Stimulated activated CD8-positive, alpha-beta memory T cell treated with anti-CD3 and anti-CD28 coated beads, Interleukin-7, amount 100 ng/mL, for 48 hours (primary cell): Measurements from ENCODE around the gene PAFAH1B1.
"Not testable (repeated sequence)": the region's sequence is repeated elsewhere in the genome, so short reads cannot be mapped to it uniquely, and the experiment has no call there.

Experiments used
- DNase-seq, 2 donors: peaks; one replicate each; pipeline ENCODE4 v3.0.0-alpha.2; 2020; ENCODE audit warnings: low read depth in 1 of 2; ENCODE audit errors: extremely low read depth in 1 of 2

The PAFAH1B1 gene

DNA sequence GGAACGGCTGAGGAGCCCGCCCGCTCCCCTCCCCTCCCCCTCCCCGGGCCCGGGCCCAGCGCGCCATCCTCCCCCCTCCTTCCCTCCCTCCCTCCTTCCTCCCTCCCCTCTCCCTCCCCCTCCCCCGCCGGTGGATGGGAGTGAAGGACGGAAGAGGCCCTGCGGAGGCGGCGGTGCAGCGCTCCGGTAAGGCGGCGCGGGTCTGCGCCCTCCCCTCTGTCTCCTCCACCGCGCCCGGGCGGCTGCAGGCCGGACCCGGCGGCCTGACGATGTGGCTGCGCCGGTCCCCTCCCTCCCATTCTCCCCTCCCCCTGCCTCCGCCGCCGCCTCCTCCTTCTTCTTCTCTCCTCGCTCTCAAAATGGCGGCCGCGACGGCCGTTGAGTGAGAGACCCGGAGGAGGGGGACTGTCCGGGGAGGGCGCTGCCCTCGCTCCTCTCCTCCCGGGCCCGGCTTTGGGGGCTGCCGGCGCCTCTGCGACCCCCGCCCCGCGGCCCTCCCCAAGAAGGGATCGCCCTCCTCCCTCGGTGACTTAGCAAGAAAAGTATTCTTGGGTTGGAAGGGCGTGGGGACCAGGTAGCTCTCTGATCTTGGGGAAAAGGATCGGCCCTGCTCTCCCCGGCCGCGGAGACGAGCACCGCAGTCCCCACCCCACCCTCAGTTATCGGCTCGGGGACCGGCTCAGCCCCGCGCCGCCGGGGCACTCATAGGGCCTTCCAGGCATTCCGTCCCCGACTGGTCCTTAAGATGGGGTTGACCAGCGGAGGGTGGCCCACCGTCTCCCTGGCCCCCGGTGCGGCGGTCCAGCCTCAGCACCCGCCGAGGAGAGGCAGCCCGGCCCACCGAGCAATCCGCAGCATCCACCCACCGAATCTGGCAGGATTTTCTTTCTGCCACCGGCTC lies 617 bp downstream of the PAFAH1B1 start:
- peak; percentile 54 to 72 for DNase-seq

DNA sequence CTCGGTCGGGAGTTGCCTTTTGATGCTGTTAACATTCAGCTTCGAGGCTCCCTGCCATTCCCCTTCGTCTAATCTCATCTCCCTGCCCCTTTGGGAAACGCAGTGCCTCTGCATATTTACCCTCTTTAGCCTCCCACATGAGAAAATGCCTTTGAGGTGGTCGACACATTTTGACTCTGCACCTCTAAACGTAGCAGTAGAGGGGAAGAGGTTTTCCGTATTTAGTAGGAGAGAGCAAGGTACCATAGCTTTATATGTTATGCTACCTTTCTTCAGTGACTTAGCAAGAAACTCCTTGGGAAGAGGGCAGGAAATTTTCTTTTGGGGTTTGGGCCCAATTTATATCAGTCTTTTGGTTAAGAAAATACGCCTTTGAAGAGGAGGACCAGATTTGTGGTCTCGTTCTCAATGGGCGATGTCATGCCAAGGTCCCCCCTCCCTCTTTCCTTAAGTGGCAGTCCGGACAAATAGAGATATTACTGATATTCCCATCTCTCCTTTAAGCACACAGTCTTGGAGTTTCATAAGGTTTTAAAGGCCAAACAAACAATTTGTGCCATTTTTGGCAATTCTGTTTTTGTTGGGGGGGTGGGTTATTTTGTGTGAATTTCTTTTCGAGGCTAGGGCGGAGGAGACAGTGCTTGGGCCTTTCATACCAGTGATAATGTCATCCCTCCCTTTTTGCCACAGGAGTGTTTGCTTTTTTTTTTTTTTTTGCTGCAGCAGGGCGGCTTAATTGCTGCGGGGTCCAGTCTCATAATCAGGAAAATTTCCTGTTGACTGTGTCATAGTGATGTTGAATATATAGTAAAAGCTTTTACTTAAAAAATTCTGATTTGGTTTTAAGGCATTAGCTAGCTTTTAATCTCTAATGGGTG lies 1.5 kb downstream of the PAFAH1B1 start:
- DNase-seq, result no peak

- no peak for DNase-seq
Observed at GRCh38 chr17:2595716-2596115, 2.3 kb downstream of the PAFAH1B1 start.

DNA sequence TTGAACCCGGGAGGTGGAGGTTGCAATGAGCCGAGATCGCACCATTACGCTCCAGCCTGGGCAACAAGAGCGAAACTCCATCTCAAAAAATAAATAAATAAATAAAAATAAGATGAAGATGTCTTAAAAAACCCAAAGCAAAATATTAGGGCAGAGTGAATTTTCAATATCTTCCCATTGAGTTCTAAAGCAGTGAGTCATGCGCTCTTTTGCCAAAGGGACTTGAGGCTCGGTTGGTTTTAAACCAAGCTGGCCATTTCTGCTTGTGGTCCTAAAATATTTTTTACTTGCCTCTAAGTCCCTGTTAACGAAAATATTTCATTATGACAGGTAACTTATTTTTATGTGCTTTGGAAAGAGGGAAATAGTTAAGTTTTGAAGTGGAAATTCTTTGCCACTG lies 4.7 kb downstream of the PAFAH1B1 start:
- DNase-seq, result no peak

DNA sequence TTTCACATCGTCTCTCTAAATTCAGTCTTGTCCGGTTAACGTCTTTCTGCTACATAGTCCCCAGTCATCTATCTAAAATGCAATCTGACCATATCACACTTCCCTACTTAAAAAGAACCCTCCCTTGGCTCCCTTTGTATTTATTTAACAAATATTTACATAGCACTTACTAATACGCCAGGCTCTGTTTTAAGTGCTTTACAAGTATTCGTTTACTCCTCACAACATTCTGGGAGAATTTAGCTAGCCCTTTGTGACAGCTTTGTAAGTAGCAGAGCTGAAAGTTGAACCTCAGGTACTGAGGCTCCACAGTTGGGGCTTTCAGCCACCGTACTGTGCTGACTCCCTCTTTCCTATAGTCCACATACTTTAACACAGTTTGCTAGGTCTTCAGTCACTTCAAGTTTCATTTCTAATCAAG lies 9.2 kb downstream of the PAFAH1B1 start:
- DNase-seq, result no peak

- DNase-seq, result no peak
Observed at GRCh38 chr17:2608350-2608913, 15.0 kb downstream of the PAFAH1B1 start.

DNA sequence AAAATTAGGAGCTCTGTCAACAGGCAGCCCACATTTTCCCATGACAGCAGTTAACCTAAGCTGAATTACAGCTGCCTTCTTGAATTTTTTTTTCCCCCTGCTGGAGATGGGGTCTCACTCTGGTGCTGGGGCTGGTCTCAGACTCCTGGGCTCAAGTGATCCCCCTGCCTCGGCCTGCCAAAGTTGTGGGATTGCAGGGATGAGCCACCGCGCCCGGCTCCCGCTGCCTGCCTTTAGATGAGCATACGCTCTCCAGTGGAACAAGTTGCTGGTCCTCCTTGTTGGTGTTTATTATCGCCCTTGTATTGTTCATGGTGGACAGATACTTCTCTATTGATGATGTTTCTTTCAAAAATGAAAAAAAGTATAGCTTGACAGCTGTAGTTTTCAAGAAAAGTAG lies 15.6 kb downstream of the PAFAH1B1 start:
- no peak for DNase-seq

- DNase-seq, result no peak
Observed at GRCh38 chr17:2610195-2611175, 17.0 kb downstream of the PAFAH1B1 start.

- no peak for DNase-seq
Observed at GRCh38 chr17:2611627-2612026, 18.2 kb downstream of the PAFAH1B1 start.

DNA sequence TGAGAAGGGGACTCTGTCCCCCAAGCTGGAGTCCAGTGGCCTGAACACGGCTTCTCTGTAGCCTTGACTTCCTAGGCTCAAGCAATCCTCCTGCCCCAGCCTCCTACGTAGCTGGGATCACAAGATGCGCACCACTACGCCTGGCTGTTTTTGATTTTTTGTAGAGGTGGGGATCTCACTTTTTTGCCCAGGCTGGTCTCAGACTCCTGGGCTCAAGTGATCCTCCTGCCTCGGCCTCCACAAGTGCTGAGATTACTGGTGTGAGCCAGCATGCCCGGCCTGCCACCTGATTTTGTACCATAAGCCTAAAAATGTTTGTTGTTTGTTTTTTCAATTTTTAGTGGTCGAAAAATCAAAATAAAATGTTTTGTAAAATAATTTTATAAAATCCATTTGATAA lies 19.2 kb downstream of the PAFAH1B1 start:
- no peak for DNase-seq

DNA sequence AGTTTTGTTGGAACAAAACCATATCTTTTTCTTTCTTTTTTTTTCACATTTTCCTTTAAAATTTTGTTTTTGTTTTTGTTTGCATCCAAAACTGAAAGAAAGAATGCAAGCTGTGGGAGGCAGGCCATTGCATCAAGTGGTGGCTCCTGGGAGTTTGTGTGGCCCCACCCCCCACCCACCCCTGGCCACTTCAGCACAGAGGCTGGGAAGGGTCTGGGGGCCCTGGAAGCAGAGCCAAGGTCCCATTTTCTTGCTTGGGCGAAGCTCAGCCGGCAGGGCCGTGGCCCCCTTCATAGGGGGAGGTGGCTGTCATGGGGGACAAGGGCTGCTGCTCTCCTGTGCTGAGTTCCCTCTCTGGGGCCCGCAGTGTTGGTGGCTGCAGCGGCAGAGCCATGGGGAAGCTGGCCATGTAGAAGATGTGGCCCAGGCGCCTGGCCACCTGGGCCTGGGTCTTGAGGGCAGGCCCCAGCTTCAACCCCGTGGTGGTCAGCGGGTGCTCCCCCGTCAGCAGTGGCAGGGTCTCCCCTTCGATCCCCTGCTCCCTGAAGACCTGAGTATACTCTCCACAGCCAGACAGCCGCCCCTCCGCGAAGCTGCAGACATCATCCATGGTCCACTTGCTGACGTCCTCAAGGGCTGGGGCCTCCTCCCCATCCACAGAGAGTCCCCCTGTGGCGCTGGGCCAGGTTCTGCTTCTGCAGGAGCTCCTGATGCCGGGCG lies 19.8 kb downstream of the PAFAH1B1 start:
- DNase-seq, result no peak

- no peak for DNase-seq
Observed at GRCh38 chr17:2615882-2616281, 22.4 kb downstream of the PAFAH1B1 start.

- DNase-seq, result no peak
Observed at GRCh38 chr17:2621241-2621640, 27.8 kb downstream of the PAFAH1B1 start.

- DNase-seq, result not testable (repeated sequence)
Observed at GRCh38 chr17:2621951-2622405, 28.5 kb downstream of the PAFAH1B1 start.

DNA sequence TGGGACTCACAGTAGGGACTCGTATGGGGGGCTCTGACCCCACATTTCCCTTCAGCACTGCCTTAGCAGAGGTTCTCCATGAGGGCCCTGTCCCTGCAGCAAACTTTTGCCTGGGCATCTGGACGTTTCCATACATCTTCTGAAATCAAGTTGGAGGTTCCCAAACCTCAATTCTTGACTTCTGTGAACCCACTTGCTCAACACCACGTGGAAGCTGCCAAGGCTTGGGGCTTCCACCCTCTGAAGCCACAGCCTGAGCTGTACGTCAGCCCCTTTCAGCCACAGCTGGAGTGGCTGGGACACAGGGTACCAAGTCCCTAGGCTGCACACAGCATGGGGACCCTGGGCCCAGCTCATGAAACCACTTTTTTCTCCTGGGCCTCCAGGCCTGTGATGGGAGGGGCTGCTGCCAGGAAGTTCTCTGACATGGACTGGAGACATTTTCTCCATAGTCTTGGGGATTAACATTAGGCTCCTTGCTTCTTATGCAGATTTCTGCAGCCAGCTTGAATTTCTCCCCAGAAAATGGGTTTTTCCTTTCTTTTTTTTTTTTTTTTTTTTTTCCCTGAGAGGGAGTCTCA lies 29.4 kb downstream of the PAFAH1B1 start:
- not testable (repeated sequence) for DNase-seq

DNA sequence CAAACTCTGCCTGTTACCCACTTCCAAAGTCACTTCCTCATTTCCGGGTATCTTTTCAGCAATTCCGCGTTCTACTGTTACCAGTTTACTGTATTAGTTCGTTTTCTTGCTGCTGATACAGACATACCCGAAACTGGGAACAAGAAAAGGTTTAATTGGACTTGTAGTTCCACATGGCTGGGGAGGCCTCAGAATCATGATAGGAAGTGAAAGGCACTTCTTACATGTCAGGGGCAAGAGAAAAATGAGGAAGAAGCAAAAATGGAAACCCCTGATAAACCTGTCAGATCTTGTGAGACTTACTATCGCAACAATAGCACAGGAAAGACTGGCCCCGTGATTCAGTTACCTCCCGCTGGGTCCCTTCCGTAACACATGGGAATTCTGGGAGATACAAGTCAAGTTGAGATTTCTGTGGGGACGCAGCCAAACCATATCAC lies 30.9 kb downstream of the PAFAH1B1 start:
- DNase-seq, result no peak

- not testable (repeated sequence) for DNase-seq
Observed at GRCh38 chr17:2626626-2627219, 33.3 kb downstream of the PAFAH1B1 start.

DNA sequence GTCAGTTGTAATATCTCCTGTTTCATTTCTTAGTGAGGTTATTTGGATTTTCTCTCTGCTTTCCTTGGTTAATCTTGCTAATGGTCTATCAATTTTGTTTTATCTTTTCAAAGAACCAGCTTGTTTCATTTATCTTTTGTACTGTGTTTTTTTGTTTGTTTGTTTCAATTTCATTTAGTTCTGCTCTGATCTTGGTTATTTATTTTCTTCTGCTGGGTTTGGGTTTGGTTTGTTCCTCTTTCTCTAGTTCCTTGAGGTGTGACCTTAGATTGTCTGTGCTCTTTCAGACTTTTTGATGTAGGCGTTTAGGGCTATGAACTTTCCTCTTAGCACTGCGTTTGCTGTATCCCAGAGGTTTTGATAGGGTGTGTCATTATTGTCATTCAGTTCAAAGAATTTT lies 35.5 kb downstream of the PAFAH1B1 start:
- DNase-seq, result not testable (repeated sequence)

- DNase-seq, result no peak
Observed at GRCh38 chr17:2631211-2631610, 37.8 kb downstream of the PAFAH1B1 start.
